Stomach (tissue), 9 donors: ENCODE results near the gene SMIM8. TPM values are rescaled to one million over a fixed set of nuclear protein-coding genes. Genes with fewer than 3 reads are reported as not detected.

Experiments
- DNase-seq, 2 donors: peaks; one replicate each; pipeline versions ENCODE4 v3.0.0 to v3.0.0-alpha.2; 2013 to 2019
- H3K27ac ChIP-seq, 5 donors: fragments of 200-600 bp in 4 of 5; sonication (generic) in 4 of 5; one replicate each; pipeline ENCODE4 v1.5.1; 2013 to 2019; ENCODE audit warnings: mild to moderate bottlenecking in 1 of 5, moderate library complexity in 1 of 5
- H3K27me3 ChIP-seq, 3 donors: fragments of 200-600 bp; sonication (generic); one replicate each; pipeline ENCODE4 v1.5.1; 2017 to 2019; ENCODE audit warnings: mixed run types in 1 of 3
- H3K36me3 ChIP-seq, 4 donors: fragments of 200-600 bp; sonication (generic); 1 replicate in 3 of 4; 2 replicates in 1 of 4; pipeline ENCODE4 v1.5.1; 2016 to 2019
- H3K4me1 ChIP-seq, 4 donors: fragments of 200-600 bp; sonication (generic); one replicate each; pipeline ENCODE4 v1.5.1; 2016 to 2019
- H3K4me3 ChIP-seq, 4 donors: fragments of 200-600 bp; sonication (generic) in 3 of 4; one replicate each; pipeline ENCODE4 v1.5.1; 2016 to 2019; ENCODE audit warnings: mild to moderate bottlenecking in 1 of 4
- H3K9me3 ChIP-seq, 4 donors: fragments of 200-600 bp; sonication (generic); one replicate each; pipeline ENCODE4 v1.5.1; 2016 to 2019
- EP300 ChIP-seq: sonication (generic); formaldehyde crosslinking; IDR thresholded peaks from one replicate; pipeline ENCODE4 v1.6.1; 2017; ENCODE audit warnings: antibody characterized with exemption
- POLR2A ChIP-seq, 4 donors: fragments of 450-650 bp; IDR thresholded peaks; one replicate each; pipeline ENCODE4 v1.6.1; 2016; ENCODE audit warnings: antibody characterized with exemption in 4 of 4, control low read depth in 2 of 4, mild to moderate bottlenecking in 1 of 4, moderate library complexity in 1 of 4
- POLR2AphosphoS5 ChIP-seq, 3 donors: sonication (generic); formaldehyde crosslinking; IDR thresholded peaks; one replicate each; pipeline ENCODE4 v1.6.1; 2016; ENCODE audit warnings: antibody characterized with exemption in 3 of 3
- WGBS, 5 donors: extraction: QIAGEN DNeasy Blood & Tissue Kit in 3 of 5; methylation state at CpG; one replicate each; pipeline versions ENCODE4 v1.1.5 to v1.1.7; 2013 to 2018; 5-methylcytosine and 5-hydroxymethylcytosine counted together
- intact Hi-C: fragments of 100-400 bp; cut with DNase I; formaldehyde crosslinking; loops from one replicate; pipeline ENCODE4 v1.15.1; 2023; ENCODE audit warnings: low total_unique reads
- polyA plus RNA-seq, 3 donors: library from polyadenylated mRNA; stranded (reverse); fragments of 200-250 nt; gene quantifications; one replicate each; pipeline ENCODE4 v1.2.3, GENCODE V29; 2013
- total RNA-seq, 5 donors: library from RNA; depleted of rRNA; stranded (reverse); fragments of >200 nt; gene quantifications; one replicate each; pipeline versions ENCODE4 v1.1.0 to v1.2.3, GENCODE V29; 2014 to 2016
- TF ChIP-seq, protein P1 (sequence below), 7 experiments: fragments of 450-650 bp in 4 of 7; fragments of 200-600 bp in 3 of 7; sonication (generic) in 3 of 7; IDR thresholded peaks; one replicate each; pipeline ENCODE4 v1.5.1; 2016 to 2019; ENCODE audit warnings: antibody characterized with exemption in 7 of 7, control low read depth in 2 of 7, mild to moderate bottlenecking in 1 of 7
- donor health status: healthy with polysubstance abuse.
- donor health status: Bipolar disorder and iron deficiency.
- donor health status: healthy.

The SMIM8 gene
- total and polyA plus RNA-seq, 8 donors: 0.87 to 25.2 (median 5.5) TPM

DNA sequence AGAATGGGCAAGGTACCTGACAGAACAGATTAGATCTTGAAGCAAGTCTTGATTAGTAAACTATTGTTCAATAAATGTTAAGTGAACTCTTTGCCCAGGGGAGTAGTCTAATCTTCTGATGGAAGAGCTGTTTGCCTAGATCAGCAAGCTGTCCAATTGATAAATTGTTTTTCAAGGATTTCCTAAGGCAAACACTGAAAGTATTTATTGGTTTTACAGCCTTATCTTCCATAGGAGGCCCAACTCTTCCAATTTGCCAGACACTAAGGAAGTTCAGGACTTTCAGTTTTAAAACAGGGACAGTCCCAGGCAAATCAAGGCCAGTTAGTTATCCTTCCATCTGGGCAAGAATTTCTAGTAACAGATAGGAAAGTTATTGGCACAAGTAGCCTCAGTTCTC is 20.4 kb downstream of the SMIM8 start:
- no peak overlapping the region for H3K4me3 ChIP-seq
- H3K27ac ChIP-seq: no peak overlapping the region
- H3K36me3 ChIP-seq: peaks cover 0 to 9% (median 2%) of the 10 kb centered on the region in 4 donors
- no peaks in the 10 kb centered on the region for H3K9me3 ChIP-seq
- DNase-seq: no peak
- H3K27me3 ChIP-seq: no peaks in the 10 kb centered on the region
- no peaks in the 10 kb centered on the region for H3K4me1 ChIP-seq
- TF ChIP-seq EP300 (no peak), POLR2A (IDR thresholded peaks at IDR 0.05) (no peak), POLR2AphosphoS5 (IDR thresholded peaks at IDR 0.05) (no peak)
- TF ChIP-seq, protein P1, sequence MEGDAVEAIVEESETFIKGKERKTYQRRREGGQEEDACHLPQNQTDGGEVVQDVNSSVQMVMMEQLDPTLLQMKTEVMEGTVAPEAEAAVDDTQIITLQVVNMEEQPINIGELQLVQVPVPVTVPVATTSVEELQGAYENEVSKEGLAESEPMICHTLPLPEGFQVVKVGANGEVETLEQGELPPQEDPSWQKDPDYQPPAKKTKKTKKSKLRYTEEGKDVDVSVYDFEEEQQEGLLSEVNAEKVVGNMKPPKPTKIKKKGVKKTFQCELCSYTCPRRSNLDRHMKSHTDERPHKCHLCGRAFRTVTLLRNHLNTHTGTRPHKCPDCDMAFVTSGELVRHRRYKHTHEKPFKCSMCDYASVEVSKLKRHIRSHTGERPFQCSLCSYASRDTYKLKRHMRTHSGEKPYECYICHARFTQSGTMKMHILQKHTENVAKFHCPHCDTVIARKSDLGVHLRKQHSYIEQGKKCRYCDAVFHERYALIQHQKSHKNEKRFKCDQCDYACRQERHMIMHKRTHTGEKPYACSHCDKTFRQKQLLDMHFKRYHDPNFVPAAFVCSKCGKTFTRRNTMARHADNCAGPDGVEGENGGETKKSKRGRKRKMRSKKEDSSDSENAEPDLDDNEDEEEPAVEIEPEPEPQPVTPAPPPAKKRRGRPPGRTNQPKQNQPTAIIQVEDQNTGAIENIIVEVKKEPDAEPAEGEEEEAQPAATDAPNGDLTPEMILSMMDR (IDR thresholded peaks at IDR 0.05): no peak
- intact Hi-C loops: no loop called here

DNA sequence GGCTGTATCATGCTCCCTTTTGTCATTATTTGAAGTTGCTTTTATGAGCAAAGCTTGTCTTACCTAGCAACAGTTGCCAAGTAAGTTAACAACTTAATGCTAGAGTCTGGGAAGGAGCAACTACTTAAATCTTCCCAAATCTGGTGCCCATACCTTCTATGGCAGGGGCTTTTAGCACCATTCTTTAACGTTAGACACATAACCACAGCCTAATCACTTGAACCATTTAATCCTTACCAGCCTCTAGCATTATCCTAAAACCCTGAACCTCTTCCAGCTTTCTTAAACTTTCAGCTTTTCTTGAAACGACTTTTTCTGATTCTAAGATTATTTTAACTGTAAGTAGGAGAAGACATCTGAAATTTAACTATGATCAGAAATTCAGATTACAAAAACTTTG is 22.3 kb downstream of the SMIM8 start, which contains the start of gene C6orf163:
TSS of gene C6orf163 (plus strand) at position 83 of the 400 bp plus-strand sequence. CDS start at position 370, 287 bp downstream.
- Histone ChIP-seq H3K4me1 (no peaks in the 10 kb centered on the region), H3K9me3 (no peaks in the 10 kb centered on the region), H3K27me3 (no peaks in the 10 kb centered on the region), H3K36me3 (peaks cover 0 to 9% (median 2%) of the 10 kb centered on the region in 4 donors), H3K27ac (no peak within 1 kb of the TSS), H3K4me3 (no peak within 1 kb of the TSS)
- no peak for TF ChIP-seq POLR2AphosphoS5 (IDR thresholded peaks at IDR 0.05)
- TF ChIP-seq, protein P1 (IDR thresholded peaks at IDR 0.05): no peak
- no peak for TF ChIP-seq EP300
- no peak for TF ChIP-seq POLR2A (IDR thresholded peaks at IDR 0.05)
- intact Hi-C loops: no loop called here
- no peak for DNase-seq
- 74 to 94% (median 81%) methylated on average over 2 of the region's 2 CpGs for WGBS, 5 donors

DNA sequence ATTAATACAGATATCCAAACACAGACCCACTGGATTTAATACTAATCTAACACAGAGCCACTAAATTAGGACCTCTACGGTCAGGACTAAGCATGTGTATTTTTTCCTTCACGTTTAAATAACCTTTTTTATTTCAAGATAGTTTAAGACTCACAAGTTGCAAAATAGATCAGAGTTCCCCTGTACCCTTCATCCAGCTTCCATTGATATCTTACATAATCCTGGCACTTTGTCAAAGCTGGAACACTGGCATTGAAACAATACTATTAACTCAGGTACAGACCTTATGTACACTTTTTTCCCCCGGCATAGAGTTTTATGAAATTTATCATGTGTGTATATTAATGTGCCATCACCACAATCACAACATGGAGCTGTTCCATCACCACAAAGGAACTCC is 24.3 kb downstream of the SMIM8 start:
- 79 to 92% (median 81%) methylated on average over 3 of the region's 3 CpGs for WGBS, 5 donors
- Histone ChIP-seq H3K36me3 (peaks cover 0 to 9% (median 2%) of the 10 kb centered on the region in 4 donors), H3K27me3 (no peaks in the 10 kb centered on the region), H3K4me1 (no peaks in the 10 kb centered on the region), H3K4me3 (no peak overlapping the region), H3K9me3 (no peaks in the 10 kb centered on the region), H3K27ac (no peak overlapping the region)
- no peak for DNase-seq
- no peak for TF ChIP-seq POLR2A (IDR thresholded peaks at IDR 0.05)
- TF ChIP-seq, protein P1 (IDR thresholded peaks at IDR 0.05): no peak
- no peak for TF ChIP-seq EP300
- no peak for TF ChIP-seq POLR2AphosphoS5 (IDR thresholded peaks at IDR 0.05)
- intact Hi-C loops: no loop called here

DNA sequence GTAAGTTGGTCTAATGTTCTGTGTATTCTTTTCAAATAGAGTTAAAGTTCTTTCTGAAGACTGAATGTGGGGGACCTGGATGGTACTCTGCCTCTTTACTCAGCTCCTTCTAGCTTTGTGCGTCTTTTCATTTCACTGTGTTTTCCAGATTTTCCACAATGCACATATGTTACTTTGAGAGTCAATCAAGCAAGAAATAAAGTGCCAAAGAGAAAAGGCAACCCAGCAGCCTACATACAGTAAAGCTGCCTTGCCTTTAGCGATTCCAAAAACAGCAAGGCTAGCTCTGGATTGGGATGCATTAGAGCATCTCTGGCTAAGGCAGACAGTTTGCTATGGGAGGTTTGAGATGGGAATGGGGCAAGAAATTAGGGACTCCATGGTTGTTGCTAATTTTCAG is 27.5 kb downstream of the SMIM8 start:
- intact Hi-C loops: no loop called here
- no peaks in the 10 kb centered on the region for H3K4me1 ChIP-seq
- H3K4me3 ChIP-seq: no peak overlapping the region
- DNase-seq: no peak
- 95 to 100% (median 99%) methylated on average over 2 of the region's 2 CpGs for WGBS, 5 donors
- H3K9me3 ChIP-seq: no peaks in the 10 kb centered on the region
- H3K36me3 ChIP-seq: peaks cover 0 to 3% (median 0%) of the 10 kb centered on the region in 4 donors
- H3K27me3 ChIP-seq: no peaks in the 10 kb centered on the region
- no peak overlapping the region for H3K27ac ChIP-seq
- TF ChIP-seq, protein P1 (IDR thresholded peaks at IDR 0.05): no peak
- TF ChIP-seq POLR2A (IDR thresholded peaks at IDR 0.05) (no peak), POLR2AphosphoS5 (IDR thresholded peaks at IDR 0.05) (no peak), EP300 (no peak)
